ENCODE data around the gene MSMP.

DNA sequence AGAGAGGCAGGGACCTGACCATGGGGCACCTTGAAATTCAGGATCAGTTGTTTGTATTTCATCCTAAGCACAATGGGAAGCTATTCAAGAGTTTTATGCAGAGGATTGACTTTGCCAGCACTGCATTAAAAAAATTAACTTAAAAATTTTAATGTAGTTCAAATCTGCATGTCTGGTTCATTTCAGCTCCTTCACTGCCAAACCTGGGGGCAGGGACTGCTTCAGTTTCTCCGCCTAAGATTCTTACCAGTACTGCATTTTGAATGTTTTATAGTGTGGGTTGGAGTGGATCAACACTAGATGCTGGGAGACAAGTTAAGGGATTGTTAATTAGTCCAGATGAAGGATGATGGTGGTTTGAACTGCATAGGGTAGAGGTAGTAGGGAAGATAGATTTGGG, 15.7 kb upstream of the MSMP start:
- no peak for TF ChIP-seq POLR2AphosphoS5 (IDR thresholded peaks at IDR 0.05)
- TF ChIP-seq, protein P1, sequence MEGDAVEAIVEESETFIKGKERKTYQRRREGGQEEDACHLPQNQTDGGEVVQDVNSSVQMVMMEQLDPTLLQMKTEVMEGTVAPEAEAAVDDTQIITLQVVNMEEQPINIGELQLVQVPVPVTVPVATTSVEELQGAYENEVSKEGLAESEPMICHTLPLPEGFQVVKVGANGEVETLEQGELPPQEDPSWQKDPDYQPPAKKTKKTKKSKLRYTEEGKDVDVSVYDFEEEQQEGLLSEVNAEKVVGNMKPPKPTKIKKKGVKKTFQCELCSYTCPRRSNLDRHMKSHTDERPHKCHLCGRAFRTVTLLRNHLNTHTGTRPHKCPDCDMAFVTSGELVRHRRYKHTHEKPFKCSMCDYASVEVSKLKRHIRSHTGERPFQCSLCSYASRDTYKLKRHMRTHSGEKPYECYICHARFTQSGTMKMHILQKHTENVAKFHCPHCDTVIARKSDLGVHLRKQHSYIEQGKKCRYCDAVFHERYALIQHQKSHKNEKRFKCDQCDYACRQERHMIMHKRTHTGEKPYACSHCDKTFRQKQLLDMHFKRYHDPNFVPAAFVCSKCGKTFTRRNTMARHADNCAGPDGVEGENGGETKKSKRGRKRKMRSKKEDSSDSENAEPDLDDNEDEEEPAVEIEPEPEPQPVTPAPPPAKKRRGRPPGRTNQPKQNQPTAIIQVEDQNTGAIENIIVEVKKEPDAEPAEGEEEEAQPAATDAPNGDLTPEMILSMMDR (IDR thresholded peaks at IDR 0.05): no peak
- TF ChIP-seq POLR2A (IDR thresholded peaks at IDR 0.05): no peak
- no peak for TF ChIP-seq EP300 (IDR thresholded peaks at IDR 0.05)
